ENCODE data around the gene PXMP4.

PXMP4 gene

GRCh38 chr20:33669224-33669623 lies 50.9 kb downstream of the PXMP4 start:
- DNase-seq (ENCODE audit: low spot score), result no peak

GRCh38 chr20:33668466-33669155 lies 51.5 kb downstream of the PXMP4 start:
- no peak for DNase-seq (ENCODE audit: low spot score)

- peak; percentile 90 for DNase-seq (ENCODE audit: low spot score)
These were observed 52.2 kb downstream of the PXMP4 start for GRCh38 chr20:33667676-33668465.

GRCh38 chr20:33667245-33667675 lies 52.9 kb downstream of the PXMP4 start:
- no peak for DNase-seq (ENCODE audit: low spot score)

- peak; percentile 99 for DNase-seq (ENCODE audit: low spot score)
These were observed 53.5 kb downstream of the PXMP4 start, which contains the start of gene ACTL10 for GRCh38 chr20:33666293-33667244. TSS of gene ACTL10 (plus strand) at chr20:33666943. CDS start at chr20:33667498, 555 bp downstream.

GRCh38 chr20:33664762-33665144 lies 55.4 kb downstream of the PXMP4 start:
- no peak for DNase-seq (ENCODE audit: low spot score)

- no peak for DNase-seq (ENCODE audit: low spot score)
These were observed 55.9 kb downstream of the PXMP4 start for GRCh38 chr20:33664085-33664761.

- peak; percentile 88 for DNase-seq (ENCODE audit: low spot score)
These were observed 56.7 kb downstream of the PXMP4 start for GRCh38 chr20:33663161-33664084.

- no peak for DNase-seq (ENCODE audit: low spot score)
These were observed 57.9 kb downstream of the PXMP4 start, which contains the start of gene C20orf144 for GRCh38 chr20:33662172-33662571. TSS of gene C20orf144 (plus strand) at chr20:33662327. CDS start at chr20:33662346, 19 bp downstream.

GRCh38 chr20:33660685-33661058 lies 59.4 kb downstream of the PXMP4 start:
- no peak for DNase-seq (ENCODE audit: low spot score)

GRCh38 chr20:33660035-33660684 lies 60.0 kb downstream of the PXMP4 start:
- no peak for DNase-seq (ENCODE audit: low spot score)

- no peak for DNase-seq (ENCODE audit: low spot score)
These were observed 60.6 kb downstream of the PXMP4 start for GRCh38 chr20:33659341-33660034.

GRCh38 chr20:33658929-33659328 lies 61.2 kb downstream of the PXMP4 start:
- no peak for DNase-seq (ENCODE audit: low spot score)

- DNase-seq (ENCODE audit: low spot score), result no peak
These were observed 61.6 kb downstream of the PXMP4 start for GRCh38 chr20:33658510-33658909.

- no peak for DNase-seq (ENCODE audit: low spot score)
These were observed 62.4 kb downstream of the PXMP4 start for GRCh38 chr20:33657704-33658095.

GRCh38 chr20:33656783-33657703 lies 63.1 kb downstream of the PXMP4 start:
- DNase-seq (ENCODE audit: low spot score), result no peak

GRCh38 chr20:33656010-33656782 lies 63.9 kb downstream of the PXMP4 start:
- DNase-seq (ENCODE audit: low spot score), result peak; percentile 2

All from hepatic stellate cell (primary cell).